Stomach smooth muscle (tissue), 2 donors: ENCODE results near the gene ATG9A.

ENCODE experiments used
- H3K27ac ChIP-seq: one replicate; pipeline ENCODE4 v1.7.0; 2013; ENCODE audit warnings: mild to moderate bottlenecking, low read length, inconsistent platforms
- H3K27me3 ChIP-seq, 2 donors: one replicate each; pipeline ENCODE4 v1.7.0; 2013; ENCODE audit warnings: low read length in 2 of 2; ENCODE audit not compliant: insufficient read depth in 2 of 2, control insufficient read depth in 1 of 2
- H3K36me3 ChIP-seq, 2 donors: one replicate each; pipeline ENCODE4 v1.7.0; 2013; ENCODE audit warnings: low read length in 2 of 2; ENCODE audit not compliant: control insufficient read depth in 2 of 2, insufficient read depth in 2 of 2
- H3K4me1 ChIP-seq: one replicate; pipeline ENCODE4 v1.7.0; 2013; ENCODE audit warnings: low read length; ENCODE audit not compliant: control insufficient read depth, insufficient read depth
- H3K4me3 ChIP-seq, 2 donors: one replicate each; pipeline ENCODE4 v1.7.0; 2013; ENCODE audit warnings: low read length in 2 of 2
- H3K9ac ChIP-seq, 2 donors: one replicate each; pipeline ENCODE4 v1.7.0; 2013; ENCODE audit warnings: low read length in 2 of 2, mild to moderate bottlenecking in 1 of 2
- H3K9me3 ChIP-seq, 2 donors: one replicate each; pipeline ENCODE4 v1.7.0; 2013; ENCODE audit warnings: low read length in 2 of 2; ENCODE audit not compliant: control insufficient read depth in 2 of 2
- donor health status: healthy.
- donor health status: Pancreatic carcinoma.

Gene ATG9A, protein sequence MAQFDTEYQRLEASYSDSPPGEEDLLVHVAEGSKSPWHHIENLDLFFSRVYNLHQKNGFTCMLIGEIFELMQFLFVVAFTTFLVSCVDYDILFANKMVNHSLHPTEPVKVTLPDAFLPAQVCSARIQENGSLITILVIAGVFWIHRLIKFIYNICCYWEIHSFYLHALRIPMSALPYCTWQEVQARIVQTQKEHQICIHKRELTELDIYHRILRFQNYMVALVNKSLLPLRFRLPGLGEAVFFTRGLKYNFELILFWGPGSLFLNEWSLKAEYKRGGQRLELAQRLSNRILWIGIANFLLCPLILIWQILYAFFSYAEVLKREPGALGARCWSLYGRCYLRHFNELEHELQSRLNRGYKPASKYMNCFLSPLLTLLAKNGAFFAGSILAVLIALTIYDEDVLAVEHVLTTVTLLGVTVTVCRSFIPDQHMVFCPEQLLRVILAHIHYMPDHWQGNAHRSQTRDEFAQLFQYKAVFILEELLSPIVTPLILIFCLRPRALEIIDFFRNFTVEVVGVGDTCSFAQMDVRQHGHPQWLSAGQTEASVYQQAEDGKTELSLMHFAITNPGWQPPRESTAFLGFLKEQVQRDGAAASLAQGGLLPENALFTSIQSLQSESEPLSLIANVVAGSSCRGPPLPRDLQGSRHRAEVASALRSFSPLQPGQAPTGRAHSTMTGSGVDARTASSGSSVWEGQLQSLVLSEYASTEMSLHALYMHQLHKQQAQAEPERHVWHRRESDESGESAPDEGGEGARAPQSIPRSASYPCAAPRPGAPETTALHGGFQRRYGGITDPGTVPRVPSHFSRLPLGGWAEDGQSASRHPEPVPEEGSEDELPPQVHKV

GRCh38 chr2:219229305-219230058, at the start of gene ATG9A, which contains the start of gene ANKZF1:
ATG9A (minus strand) TSS chr2:219229636; CDS start chr2:219228024, 1,612 bp downstream.
ANKZF1 (plus strand) TSS chr2:219229806; CDS start chr2:219230258, 452 bp downstream.
- peaks cover 35 to 37% of the 10 kb centered on the region in 2 donors for H3K36me3 ChIP-seq

DNA sequence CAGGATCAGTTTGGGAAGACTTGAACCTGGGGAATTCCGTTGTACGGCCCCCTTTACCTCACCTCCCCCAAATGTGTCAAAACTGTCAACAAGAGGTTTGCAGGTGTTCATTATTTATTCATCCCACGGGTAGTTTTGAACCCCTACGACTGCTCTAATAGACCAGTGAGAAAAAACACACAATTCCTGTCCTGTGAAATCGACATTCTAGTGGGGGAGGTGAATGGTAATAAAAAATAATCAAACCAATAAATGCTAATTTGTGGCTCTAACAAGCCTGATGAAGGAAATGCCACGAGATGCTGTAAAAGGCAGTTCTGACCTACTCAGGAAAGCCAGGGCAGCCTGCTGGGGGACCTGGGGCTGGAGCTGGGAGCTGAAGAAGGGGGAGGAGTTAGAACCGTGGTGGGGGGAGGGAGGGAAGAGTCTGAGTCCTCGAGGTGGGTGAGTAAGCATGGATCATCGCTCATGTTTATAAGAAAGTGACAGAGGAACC, 49.3 kb upstream of the ATG9A start:
- peak overlapping the region; percentile 21 to 66 for H3K4me3 ChIP-seq
- no peaks in the 10 kb centered on the region for H3K27me3 ChIP-seq
- peaks cover 30 to 32% of the 10 kb centered on the region in 2 donors for H3K36me3 ChIP-seq
- H3K9me3 ChIP-seq, result no peaks in the 10 kb centered on the region
- peak overlapping the region; percentile 95 for H3K27ac ChIP-seq
- H3K9ac ChIP-seq, result peak overlapping the region; percentile 52 to 75
- H3K4me1 ChIP-seq, result peaks cover 55% of the 10 kb centered on the region

More at GRCh38 chr2:219229305-219230058, at the start of gene ATG9A, which contains the start of gene ANKZF1:
- H3K9ac ChIP-seq, result peak within 1 kb of the TSS; percentile 90 to 96
- peak within 1 kb of the TSS; percentile 94 for H3K27ac ChIP-seq
- no peaks in the 10 kb centered on the region for H3K9me3 ChIP-seq
- H3K27me3 ChIP-seq, result no peaks in the 10 kb centered on the region
- H3K4me3 ChIP-seq, result peak within 1 kb of the TSS; percentile 81 to 92
- peaks cover 27% of the 10 kb centered on the region for H3K4me1 ChIP-seq

DNA sequence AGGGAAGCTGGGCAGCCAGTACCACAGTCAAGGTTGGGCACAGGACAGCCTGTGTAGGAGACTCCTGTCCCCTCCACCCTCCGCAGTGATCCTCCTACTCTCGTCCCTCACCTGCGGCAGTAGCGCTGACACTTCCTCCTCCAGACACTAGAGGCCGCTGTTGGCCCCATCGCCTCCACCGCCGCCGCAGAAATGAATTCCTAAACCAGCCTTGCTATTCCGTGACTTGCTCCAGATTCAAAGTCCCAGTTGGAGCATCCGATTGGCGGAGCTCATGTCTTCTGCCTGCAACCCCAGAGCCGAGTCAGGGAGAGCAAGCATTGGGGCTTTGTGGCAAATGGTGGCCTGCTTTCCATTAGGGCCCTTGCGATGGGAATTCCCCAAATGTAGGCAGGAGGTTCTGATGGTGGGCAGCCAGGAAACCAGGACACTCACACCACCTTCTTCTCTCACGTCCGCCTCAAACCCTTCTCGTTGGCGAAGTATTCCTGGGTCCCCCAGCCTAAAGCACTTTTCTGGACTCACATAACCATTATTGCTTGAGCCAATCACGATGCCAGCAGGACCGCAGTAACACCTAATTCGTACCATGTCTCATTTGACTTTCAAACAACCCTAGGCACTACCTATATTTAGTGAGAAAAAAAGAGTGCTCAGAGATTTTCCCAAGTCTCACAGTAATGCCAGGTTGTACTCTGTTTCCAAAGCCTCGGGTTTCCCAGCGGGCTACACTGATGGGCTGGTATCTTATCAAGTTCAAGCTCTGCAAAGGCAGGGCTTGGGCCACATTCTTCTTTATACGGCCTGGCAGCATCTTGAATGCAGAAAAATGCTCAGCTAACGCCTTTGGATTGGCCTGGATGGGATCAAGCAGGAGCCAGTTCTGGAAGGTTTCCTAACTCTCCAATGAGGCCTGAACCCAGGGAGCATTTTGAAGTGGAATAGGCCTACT, 48.5 kb upstream of the ATG9A start:
- H3K9ac ChIP-seq, result peak overlapping the region; percentile 52 to 75
- no peaks in the 10 kb centered on the region for H3K9me3 ChIP-seq
- H3K36me3 ChIP-seq, result peaks cover 24 to 25% of the 10 kb centered on the region in 2 donors
- H3K27ac ChIP-seq, result peak overlapping the region; percentile 95
- H3K27me3 ChIP-seq, result no peaks in the 10 kb centered on the region
- peak overlapping the region; percentile 36 to 66 for H3K4me3 ChIP-seq
- H3K4me1 ChIP-seq, result peaks cover 56% of the 10 kb centered on the region

DNA sequence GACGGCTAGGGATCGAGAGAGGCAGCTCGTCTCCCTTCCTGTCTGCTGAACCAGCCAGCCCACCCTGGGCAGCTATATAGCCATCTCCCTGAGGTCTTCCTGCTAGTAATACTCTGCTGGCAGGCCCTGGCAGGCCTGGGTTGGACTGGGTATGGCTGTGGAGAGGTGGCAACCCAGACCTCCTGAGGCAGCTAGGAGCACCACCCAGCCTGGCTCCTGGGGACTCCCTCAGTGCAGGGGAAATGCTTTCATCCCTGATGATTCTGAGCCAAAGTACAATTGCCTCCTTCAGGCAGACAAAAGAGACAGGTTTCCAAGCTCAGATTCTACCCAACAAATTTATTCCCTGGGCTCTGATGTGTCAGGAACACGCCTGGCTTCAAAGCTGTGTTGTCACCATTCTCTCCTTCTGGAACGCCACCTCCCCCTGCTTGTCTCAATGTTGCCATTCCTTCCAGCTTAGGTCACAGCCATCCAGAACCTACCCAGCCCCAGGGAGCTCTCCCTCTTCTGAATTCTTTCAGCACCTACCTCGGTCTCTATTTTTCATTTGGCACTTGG, 45.0 kb upstream of the ATG9A start:
- Histone ChIP-seq H3K4me1 (peaks cover 37% of the 10 kb centered on the region), H3K9ac (peak overlapping the region; percentile 32 to 58), H3K27ac (peak overlapping the region; percentile 82)

DNA sequence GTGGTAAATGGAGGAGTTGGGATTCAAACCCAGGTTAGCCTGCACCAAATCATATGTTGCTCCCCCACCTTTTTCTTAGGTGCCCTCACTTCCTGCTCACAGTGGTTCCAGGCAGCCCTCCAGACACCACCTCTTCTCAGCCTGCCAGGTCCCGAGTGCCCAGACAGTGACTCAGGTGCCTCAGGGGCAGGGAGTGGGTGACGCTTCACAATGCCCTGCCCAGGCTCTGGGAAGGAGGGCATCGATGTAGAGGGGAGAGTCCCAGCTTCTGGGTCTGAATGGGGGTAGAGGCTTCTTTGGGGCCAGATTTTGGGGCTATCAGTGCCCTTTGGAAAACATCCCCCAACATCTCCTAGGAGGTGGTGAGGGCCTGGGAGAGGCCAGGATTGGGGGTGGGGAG, 44.5 kb upstream of the ATG9A start:
- Histone ChIP-seq H3K9me3 (no peaks in the 10 kb centered on the region), H3K27me3 (no peaks in the 10 kb centered on the region), H3K36me3 (no peaks in the 10 kb centered on the region), H3K4me3 (peak overlapping the region in 1 of 2 donors; percentile 1), H3K4me1 (peaks cover 38% of the 10 kb centered on the region), H3K27ac (peak overlapping the region; percentile 82), H3K9ac (peak overlapping the region; percentile 32 to 58)

More for the DNA sequence above, 45.0 kb upstream of the ATG9A start:
- no peaks in the 10 kb centered on the region for H3K36me3 ChIP-seq
- no peaks in the 10 kb centered on the region for H3K27me3 ChIP-seq
- H3K9me3 ChIP-seq, result no peaks in the 10 kb centered on the region
- peak overlapping the region in 1 of 2 donors; percentile 1 for H3K4me3 ChIP-seq

- Histone ChIP-seq H3K36me3 (no peaks in the 10 kb centered on the region), H3K27ac (no peak overlapping the region), H3K4me1 (peaks cover 29% of the 10 kb centered on the region), H3K9ac (no peak overlapping the region), H3K27me3 (no peaks in the 10 kb centered on the region), H3K9me3 (no peaks in the 10 kb centered on the region), H3K4me3 (no peak overlapping the region)
Observed at GRCh38 chr2:219272995-219273394, 43.6 kb upstream of the ATG9A start.

DNA sequence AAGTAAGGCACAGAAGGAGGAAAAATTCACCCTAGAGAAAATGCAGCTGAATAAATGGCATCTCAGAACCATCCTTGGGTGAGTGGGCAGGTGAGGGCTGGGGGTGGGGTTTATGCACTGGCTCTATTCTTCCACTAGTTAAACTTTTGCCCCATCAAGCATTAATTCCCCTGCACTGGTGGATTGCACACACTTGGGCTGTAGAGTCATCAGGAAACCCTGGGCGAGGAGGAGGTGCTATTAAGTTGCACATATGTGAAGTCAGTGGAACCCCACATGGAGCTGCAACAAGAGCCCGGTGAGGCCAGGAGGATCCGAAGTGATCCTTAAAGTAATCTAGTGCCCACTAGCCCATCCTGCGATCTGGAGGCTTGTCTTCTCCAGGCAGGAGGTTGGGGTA, 42.9 kb upstream of the ATG9A start:
- Histone ChIP-seq H3K36me3 (no peaks in the 10 kb centered on the region), H3K27ac (no peak overlapping the region)

GRCh38 chr2:219271021-219271420, 41.6 kb upstream of the ATG9A start:
- no peaks in the 10 kb centered on the region for H3K36me3 ChIP-seq
- no peaks in the 10 kb centered on the region for H3K27me3 ChIP-seq
- H3K27ac ChIP-seq, result no peak overlapping the region
- H3K9me3 ChIP-seq, result no peaks in the 10 kb centered on the region
- no peak overlapping the region for H3K9ac ChIP-seq
- peaks cover 23% of the 10 kb centered on the region for H3K4me1 ChIP-seq
- H3K4me3 ChIP-seq, result no peak overlapping the region

More for the DNA sequence above, 42.9 kb upstream of the ATG9A start:
- H3K4me3 ChIP-seq, result no peak overlapping the region
- peaks cover 23% of the 10 kb centered on the region for H3K4me1 ChIP-seq
- no peaks in the 10 kb centered on the region for H3K27me3 ChIP-seq
- H3K9me3 ChIP-seq, result no peaks in the 10 kb centered on the region
- H3K9ac ChIP-seq, result no peak overlapping the region

GRCh38 chr2:219270055-219270372, 40.6 kb upstream of the ATG9A start:
- Histone ChIP-seq H3K27ac (no peak overlapping the region), H3K4me3 (no peak overlapping the region), H3K9me3 (no peaks in the 10 kb centered on the region), H3K36me3 (no peaks in the 10 kb centered on the region), H3K4me1 (peaks cover 22% of the 10 kb centered on the region), H3K27me3 (no peaks in the 10 kb centered on the region), H3K9ac (no peak overlapping the region)
